Activated CD8-positive, alpha-beta T cell treated with anti-CD3 and anti-CD28 coated beads for 36 hours (primary cell): Measurements from ENCODE around the gene RXRA. TPM values are rescaled to one million over a fixed set of nuclear protein-coding genes. Genes with fewer than 3 reads are reported as not detected.

Experiments
- ATAC-seq: fragments of 200-7000 bp; cut with Tn5 transposase; one replicate; pipeline ENCODE4 v1.10.0; 2021; ENCODE audit warnings: mild to moderate bottlenecking, moderate library complexity
- CTCF ChIA-PET: fragments of 350-600 bp; sonication (Branson Sonifier 250); formaldehyde crosslinking; loops from one replicate; lab custom pipeline; 2021; ENCODE audit warnings: antibody characterized with exemption; lab: Charles Lee
- POLR2A ChIA-PET: fragments of 350-600 bp; sonication (Branson Sonifier 250); formaldehyde crosslinking; loops from one replicate; lab custom pipeline; 2021; ENCODE audit warnings: antibody characterized with exemption; lab: Charles Lee
- DNase-seq: peaks from one replicate; pipeline ENCODE4 v3.0.0-alpha.2; 2020
- H3K27ac Mint-ChIP-seq: one replicate; pipeline ENCODE4 v1.8.0; 2021; ENCODE audit warnings: mild to moderate bottlenecking, mixed read lengths
- H3K27me3 Mint-ChIP-seq: one replicate; pipeline ENCODE4 v1.8.0; 2021; ENCODE audit warnings: mixed read lengths
- H3K36me3 Mint-ChIP-seq: one replicate; pipeline ENCODE4 v1.8.0; 2021; ENCODE audit warnings: low read depth, mixed read lengths
- H3K4me1 Mint-ChIP-seq: one replicate; pipeline ENCODE4 v1.8.0; 2021; ENCODE audit warnings: low read depth, mixed read lengths
- H3K4me3 Mint-ChIP-seq: one replicate; pipeline ENCODE4 v1.8.0; 2021; ENCODE audit warnings: mild to moderate bottlenecking, moderate library complexity, mixed read lengths
- H3K9me3 Mint-ChIP-seq: one replicate; pipeline ENCODE4 v1.8.0; 2021; ENCODE audit warnings: mixed read lengths
- intact Hi-C: fragments of 100-400 bp; cut with micrococcal nuclease; formaldehyde crosslinking; loops from one replicate; pipeline ENCODE4 v1.10.0; 2022
- total RNA-seq, 2 experiments: library from RNA; stranded (reverse); gene quantifications; one replicate each; pipeline ENCODE4 v1.2.3, GENCODE V29; 2021
- TF ChIP-seq, protein P1 (sequence below): fragments of 200-600 bp; IDR thresholded peaks from one replicate; pipeline ENCODE4 v1.8.0; 2022; ENCODE audit warnings: antibody characterized with exemption, mild to moderate bottlenecking

Gene RXRA
- total RNA-seq, 2 experiments from 2014 or later: 23.2 to 23.8 TPM

DNA sequence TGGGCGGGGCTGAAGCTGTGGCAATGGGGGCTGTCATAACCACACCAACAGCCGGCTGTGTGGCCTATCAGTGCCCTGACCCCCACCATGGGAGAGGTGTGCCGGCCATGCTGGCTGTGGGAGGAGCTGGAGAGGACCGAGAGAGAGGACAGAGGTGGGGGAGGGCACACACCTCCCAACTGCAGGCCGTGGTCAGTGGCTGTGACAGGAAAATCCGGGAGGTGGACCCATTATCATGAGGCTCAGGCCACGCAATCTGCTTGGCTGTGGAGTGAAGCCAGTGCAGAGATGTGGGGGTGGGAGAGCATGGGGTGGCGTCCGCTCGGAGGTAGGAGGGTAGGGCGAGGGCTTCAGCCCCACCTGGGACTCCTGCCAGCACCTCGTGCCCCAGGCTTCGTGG is 136.1 kb downstream of the RXRA start:
- Mint-ChIP-seq H3K4me1 (peaks cover 3% of the 10 kb centered on the region), H3K27ac (no peak overlapping the region), H3K27me3 (no peaks in the 10 kb centered on the region), H3K4me3 (no peak overlapping the region), H3K9me3 (no peaks in the 10 kb centered on the region), H3K36me3 (no peaks in the 10 kb centered on the region)
- POLR2A ChIA-PET: interaction anchor here (2.0 kb wide), 1 partner anchor 13 kb away, joined by 6 read pairs; no protein-coding TSS in a partner anchor
- DNase-seq (no peak), ATAC-seq (no peak)
- intact Hi-C loops: no loop called here
- CTCF ChIA-PET: interaction anchor here (1.4 to 4.5 kb wide), 2 partner anchors 13 to 291 kb away, joined by 3 to 18 read pairs; no protein-coding TSS in a partner anchor
- TF ChIP-seq, protein P1, sequence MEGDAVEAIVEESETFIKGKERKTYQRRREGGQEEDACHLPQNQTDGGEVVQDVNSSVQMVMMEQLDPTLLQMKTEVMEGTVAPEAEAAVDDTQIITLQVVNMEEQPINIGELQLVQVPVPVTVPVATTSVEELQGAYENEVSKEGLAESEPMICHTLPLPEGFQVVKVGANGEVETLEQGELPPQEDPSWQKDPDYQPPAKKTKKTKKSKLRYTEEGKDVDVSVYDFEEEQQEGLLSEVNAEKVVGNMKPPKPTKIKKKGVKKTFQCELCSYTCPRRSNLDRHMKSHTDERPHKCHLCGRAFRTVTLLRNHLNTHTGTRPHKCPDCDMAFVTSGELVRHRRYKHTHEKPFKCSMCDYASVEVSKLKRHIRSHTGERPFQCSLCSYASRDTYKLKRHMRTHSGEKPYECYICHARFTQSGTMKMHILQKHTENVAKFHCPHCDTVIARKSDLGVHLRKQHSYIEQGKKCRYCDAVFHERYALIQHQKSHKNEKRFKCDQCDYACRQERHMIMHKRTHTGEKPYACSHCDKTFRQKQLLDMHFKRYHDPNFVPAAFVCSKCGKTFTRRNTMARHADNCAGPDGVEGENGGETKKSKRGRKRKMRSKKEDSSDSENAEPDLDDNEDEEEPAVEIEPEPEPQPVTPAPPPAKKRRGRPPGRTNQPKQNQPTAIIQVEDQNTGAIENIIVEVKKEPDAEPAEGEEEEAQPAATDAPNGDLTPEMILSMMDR: no peak

DNA sequence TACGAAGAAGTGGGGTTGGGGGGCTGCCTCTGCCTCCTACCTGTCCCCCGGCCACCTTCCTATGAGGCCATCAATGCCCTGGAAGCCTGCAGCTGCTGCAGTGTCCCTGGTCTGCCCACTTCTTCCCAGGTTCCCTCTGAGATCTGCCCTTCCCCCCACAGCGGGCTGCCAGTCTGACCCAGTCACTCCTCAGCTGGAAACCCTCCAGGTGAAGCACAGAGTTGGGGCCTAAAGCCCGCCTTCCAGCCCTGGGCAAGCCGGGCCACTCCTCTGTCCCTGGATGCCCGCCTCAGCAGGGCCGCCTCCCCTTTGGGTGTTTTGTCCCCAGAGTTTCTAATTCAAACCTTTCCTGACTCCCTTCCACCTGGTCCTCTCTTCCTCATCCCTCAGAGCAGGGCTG is 137.0 kb downstream of the RXRA start:
- TF ChIP-seq, protein P1: no peak
- H3K27me3 Mint-ChIP-seq: no peaks in the 10 kb centered on the region
- no peak overlapping the region for H3K27ac Mint-ChIP-seq
- ATAC-seq (no peak), DNase-seq (no peak)
- no peaks in the 10 kb centered on the region for H3K36me3 Mint-ChIP-seq
- no peak overlapping the region for H3K4me3 Mint-ChIP-seq
- ChIA-PET POLR2A (interaction anchor here (0.6 to 2.0 kb wide), 2 partner anchors 12 to 23 kb away, joined by 3 to 6 read pairs; no protein-coding TSS in a partner anchor), CTCF (interaction anchor here (1.4 to 4.5 kb wide), 2 partner anchors 14 to 292 kb away, joined by 3 to 18 read pairs; no protein-coding TSS in a partner anchor)
- no peaks in the 10 kb centered on the region for H3K9me3 Mint-ChIP-seq
- intact Hi-C loops: no loop called here
- peaks cover 1% of the 10 kb centered on the region for H3K4me1 Mint-ChIP-seq

DNA sequence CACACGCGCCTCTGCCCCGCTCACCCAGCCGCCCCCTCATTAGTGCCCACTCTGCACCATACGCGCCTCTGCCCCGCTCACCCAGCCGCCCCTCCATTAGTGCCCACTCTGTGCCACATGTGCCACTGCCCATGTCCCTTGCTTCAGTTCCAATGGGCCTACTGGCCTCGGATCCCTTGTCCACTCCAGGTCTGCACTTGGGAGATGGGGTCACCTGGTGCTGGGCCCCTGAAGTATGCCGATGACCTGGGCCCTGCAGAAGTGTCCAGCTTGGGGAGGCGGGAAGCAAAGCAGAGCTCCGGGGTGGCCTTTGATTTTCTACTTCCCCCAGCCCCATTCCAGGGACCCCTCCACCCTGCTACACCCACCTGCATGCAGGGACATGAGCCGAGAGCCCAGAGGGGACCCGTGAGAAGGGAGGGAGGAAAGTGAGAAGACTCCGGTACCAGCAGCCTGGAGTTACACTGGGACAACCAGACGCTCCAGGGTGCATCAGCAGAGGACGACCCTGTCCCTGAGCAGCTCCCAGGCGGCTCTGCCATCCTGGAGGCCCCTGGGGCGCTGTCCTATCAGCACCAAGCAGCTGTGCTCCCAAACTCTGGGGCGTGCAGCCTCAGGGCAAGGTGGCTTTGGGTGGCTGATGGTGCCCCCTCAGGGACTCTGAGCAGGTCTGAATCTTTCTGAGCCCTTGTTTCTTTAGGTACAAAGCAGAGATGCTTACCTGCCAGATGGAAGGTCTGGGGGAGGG is 140.8 kb downstream of the RXRA start:
- intact Hi-C loops: no loop called here
- Mint-ChIP-seq H3K4me1 (no peaks in the 10 kb centered on the region), H3K27ac (no peak overlapping the region), H3K27me3 (no peaks in the 10 kb centered on the region), H3K9me3 (no peaks in the 10 kb centered on the region), H3K4me3 (no peak overlapping the region), H3K36me3 (no peaks in the 10 kb centered on the region)
- CTCF ChIA-PET: no interaction called here
- POLR2A ChIA-PET: no interaction called here
- TF ChIP-seq, protein P1: no peak
- no peak for ATAC-seq
- no peak for DNase-seq

DNA sequence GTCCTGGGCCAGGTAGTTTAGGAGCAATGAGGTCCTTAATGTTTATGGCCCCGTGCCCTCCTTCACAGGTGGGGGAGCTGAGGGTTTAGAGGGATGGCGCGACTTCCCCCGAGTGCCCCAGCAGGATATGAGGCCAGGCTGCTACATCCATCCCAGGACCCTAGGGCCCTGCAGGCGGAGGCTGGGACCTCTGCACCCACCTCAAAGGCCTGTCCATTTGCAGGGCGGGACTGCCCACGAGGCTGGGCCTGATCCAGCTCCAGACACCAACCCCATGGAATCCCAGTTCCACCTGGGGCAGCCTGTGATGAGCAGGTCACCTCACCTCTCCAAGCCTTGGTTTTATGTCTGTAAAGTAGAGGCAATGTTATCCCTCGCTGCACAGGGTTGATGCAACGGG is 142.1 kb downstream of the RXRA start:
- TF ChIP-seq, protein P1: no peak
- POLR2A ChIA-PET: no interaction called here
- no peak overlapping the region for H3K4me3 Mint-ChIP-seq
- H3K27me3 Mint-ChIP-seq: no peaks in the 10 kb centered on the region
- H3K9me3 Mint-ChIP-seq: no peaks in the 10 kb centered on the region
- no peak overlapping the region for H3K27ac Mint-ChIP-seq
- H3K4me1 Mint-ChIP-seq: no peaks in the 10 kb centered on the region
- no peak for ATAC-seq
- no peak for DNase-seq
- H3K36me3 Mint-ChIP-seq: no peaks in the 10 kb centered on the region
- CTCF ChIA-PET: no interaction called here
- intact Hi-C loops: no loop called here
